GM12872 (cell line): ENCODE measurements around the gene HPS1.

ENCODE experiments used
- CTCF ChIP-seq: IDR thresholded peaks from 3 replicates; pipeline ENCODE4 v1.5.1; 2011; ENCODE audit warnings: low read depth, mild to moderate bottlenecking, low read length, moderate library complexity; ENCODE audit not compliant: insufficient read depth

HPS1 gene

GRCh38 chr10:98402931-98403718 lies 43.6 kb downstream of the HPS1 start:
- no peak for TF ChIP-seq CTCF

- no peak for TF ChIP-seq CTCF
Observed at GRCh38 chr10:98402478-98402877, 44.3 kb downstream of the HPS1 start.

- no peak for TF ChIP-seq CTCF
Observed at GRCh38 chr10:98400482-98400881, 46.3 kb downstream of the HPS1 start.

- TF ChIP-seq CTCF = no peak
Observed at GRCh38 chr10:98399784-98400183, 47.0 kb downstream of the HPS1 start.

- TF ChIP-seq CTCF = no peak
Observed at GRCh38 chr10:98397089-98397600, 49.6 kb downstream of the HPS1 start.

- no peak for TF ChIP-seq CTCF
Observed at GRCh38 chr10:98396096-98397063, 50.4 kb downstream of the HPS1 start.

GRCh38 chr10:98394851-98395440 lies 51.8 kb downstream of the HPS1 start:
- TF ChIP-seq CTCF = no peak
